Colonic mucosa (tissue), 4 donors: ENCODE results near the gene ARHGAP15. TPM values are rescaled to one million over a fixed set of nuclear protein-coding genes. Genes with fewer than 3 reads are reported as not detected.

Experiments used
- DNase-seq: peaks from one replicate; pipeline ENCODE4 v3.0.0-alpha.2; 2020
- H3K27ac ChIP-seq: fragments of 200-600 bp; one replicate; pipeline ENCODE4 v1.8.0; 2021
- H3K27me3 ChIP-seq: fragments of 200-600 bp; one replicate; pipeline ENCODE4 v1.8.0; 2021
- H3K36me3 ChIP-seq: fragments of 200-600 bp; one replicate; pipeline ENCODE4 v1.8.0; 2021
- H3K4me1 ChIP-seq: fragments of 200-600 bp; one replicate; pipeline ENCODE4 v1.8.0; 2021; ENCODE audit warnings: mild to moderate bottlenecking
- H3K4me3 ChIP-seq: fragments of 200-600 bp; one replicate; pipeline ENCODE4 v1.8.0; 2021
- H3K9ac ChIP-seq, 2 donors: one replicate each; pipeline ENCODE4 v1.7.0; 2013; ENCODE audit warnings: control low read depth in 2 of 2, low read depth in 2 of 2, low read length in 2 of 2
- H3K9me3 ChIP-seq: fragments of 200-600 bp; one replicate; pipeline ENCODE4 v1.8.0; 2021
- CTCF ChIP-seq: fragments of 200-600 bp; IDR thresholded peaks from one replicate; pipeline ENCODE4 v1.8.0; 2022; ENCODE audit warnings: antibody characterized with exemption, mild to moderate bottlenecking
- intact Hi-C: fragments of 100-400 bp; cut with DNase I; formaldehyde crosslinking; loops from one replicate; pipeline ENCODE4 v1.14.1; 2022
- total RNA-seq, 2 donors: library from RNA; stranded (reverse); fragmentation: NEBNext Ultra II Directional in 1 of 2; extraction: Animal tissue kit (Norgen Biotek cat#: 25700) in 1 of 2; gene quantifications; one replicate each; pipeline ENCODE4 v1.2.1, GENCODE V29; 2021
- donor health status: healthy.
- donor health status: DM: no; HTN: no; CAD: no.
- donor health status: DM: no; HTN: no; CAD: no.

ARHGAP15 gene
- total RNA-seq, 2 donors from 2014 or later, result 1.6 to 3.7 TPM

- H3K9ac ChIP-seq, result no peak overlapping the region
- H3K36me3 ChIP-seq, result no peaks in the 10 kb centered on the region
- intact Hi-C loops, result no loop called here
- H3K27ac ChIP-seq, result no peak overlapping the region
- no peaks in the 10 kb centered on the region for H3K4me1 ChIP-seq
- no peak for DNase-seq
- TF ChIP-seq CTCF, result no peak
- H3K27me3 ChIP-seq, result no peaks in the 10 kb centered on the region
- no peaks in the 10 kb centered on the region for H3K9me3 ChIP-seq
- no peak overlapping the region for H3K4me3 ChIP-seq
These were observed 630.2 kb downstream of the ARHGAP15 start for GRCh38 chr2:143759455-143759854.

- H3K27me3 ChIP-seq, result no peaks in the 10 kb centered on the region
- no peak overlapping the region for H3K27ac ChIP-seq
- DNase-seq, result no peak
- no peaks in the 10 kb centered on the region for H3K4me1 ChIP-seq
- TF ChIP-seq CTCF, result no peak
- H3K9me3 ChIP-seq, result no peaks in the 10 kb centered on the region
- no peaks in the 10 kb centered on the region for H3K36me3 ChIP-seq
- no peak overlapping the region for H3K9ac ChIP-seq
- no peak overlapping the region for H3K4me3 ChIP-seq
- intact Hi-C loops, result no loop called here
These were observed 633.1 kb downstream of the ARHGAP15 start for GRCh38 chr2:143762176-143762928.

GRCh38 chr2:143764261-143764660, 635.0 kb downstream of the ARHGAP15 start:
- H3K4me1 ChIP-seq, result no peaks in the 10 kb centered on the region
- H3K4me3 ChIP-seq, result no peak overlapping the region
- no peak for TF ChIP-seq CTCF
- intact Hi-C loops, result no loop called here
- H3K27me3 ChIP-seq, result no peaks in the 10 kb centered on the region
- H3K36me3 ChIP-seq, result no peaks in the 10 kb centered on the region
- no peak for DNase-seq
- H3K9ac ChIP-seq, result no peak overlapping the region
- H3K27ac ChIP-seq, result no peak overlapping the region
- no peaks in the 10 kb centered on the region for H3K9me3 ChIP-seq

GRCh38 chr2:143764706-143765105, 635.5 kb downstream of the ARHGAP15 start:
- intact Hi-C loops, result no loop called here
- H3K27ac ChIP-seq, result no peak overlapping the region
- H3K4me3 ChIP-seq, result no peak overlapping the region
- no peaks in the 10 kb centered on the region for H3K4me1 ChIP-seq
- no peaks in the 10 kb centered on the region for H3K9me3 ChIP-seq
- H3K27me3 ChIP-seq, result no peaks in the 10 kb centered on the region
- TF ChIP-seq CTCF, result no peak
- no peak overlapping the region for H3K9ac ChIP-seq
- DNase-seq, result no peak
- H3K36me3 ChIP-seq, result no peaks in the 10 kb centered on the region

GRCh38 chr2:143768991-143769390, 639.8 kb downstream of the ARHGAP15 start:
- H3K27me3 ChIP-seq, result no peaks in the 10 kb centered on the region
- H3K27ac ChIP-seq, result no peak overlapping the region
- H3K4me1 ChIP-seq, result no peaks in the 10 kb centered on the region
- no peak overlapping the region for H3K4me3 ChIP-seq
- no peak overlapping the region for H3K9ac ChIP-seq
- no peak for DNase-seq
- no peaks in the 10 kb centered on the region for H3K9me3 ChIP-seq
- TF ChIP-seq CTCF, result no peak
- intact Hi-C loops, result no loop called here
- H3K36me3 ChIP-seq, result no peaks in the 10 kb centered on the region
